ENCODE measurements around the gene PLK3. TPM values are rescaled to one million over a fixed set of nuclear protein-coding genes. Genes with fewer than 3 reads are reported as not detected.

The PLK3 gene
- total RNA-seq, 2 donors from 2014 or later: 20.8 to 29.7 TPM

DNA sequence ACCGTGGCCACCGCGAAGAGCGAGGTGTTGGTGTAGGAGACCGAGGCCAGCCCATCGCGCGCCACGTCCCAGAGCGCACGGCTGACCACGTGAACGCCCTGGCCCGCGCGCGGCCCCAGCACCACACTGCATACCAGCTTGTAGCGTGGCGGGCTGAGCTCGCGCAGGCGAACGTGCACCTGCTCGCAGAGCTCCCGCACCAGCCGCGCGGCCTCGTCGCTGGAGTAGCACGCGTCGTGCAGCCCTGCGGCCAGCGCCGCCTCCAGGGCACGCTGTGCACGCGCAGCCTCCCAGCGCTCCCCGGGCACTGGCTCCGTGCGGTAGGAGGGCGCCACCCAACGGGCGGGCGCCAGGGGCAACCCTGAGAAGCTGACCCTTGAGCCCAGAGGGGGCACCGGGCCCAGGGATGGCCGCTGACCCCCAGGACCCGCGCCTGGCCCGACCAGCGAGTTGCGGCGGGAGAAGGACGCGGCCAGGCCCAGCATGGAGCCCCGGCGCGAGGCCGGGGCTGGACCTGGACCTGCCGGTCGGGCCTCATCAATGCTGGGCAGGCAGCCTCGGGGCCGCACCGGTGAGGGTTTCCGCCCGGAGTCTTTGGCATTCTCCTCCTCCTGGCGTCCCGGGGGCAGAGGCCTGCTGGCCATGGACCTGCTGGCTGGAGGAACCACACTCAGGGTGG lies 6.0 kb downstream of the PLK3 start:
- H3K4me1 ChIP-seq: peaks cover 77% of the 10 kb centered on the region
- H3K36me3 ChIP-seq (replicated peaks in 1 of 2; ENCODE audit: insufficient read depth in 1 of 2, low read depth in 2 of 2): no peaks in the 10 kb centered on the region
- H3K27ac ChIP-seq: peak overlapping the region; percentile 91 to 99 (median 98)
- no peaks in the 10 kb centered on the region for H3K9me3 ChIP-seq
- intact Hi-C loops (cut with DNase I): no loop called here
- ATAC-seq: no peak
- 91 to 97% methylated on average over 17 to 48 of the region's 70 CpGs for WGBS, 2 donors
- peak in 1 of 4 donors; percentile 2 for DNase-seq
- H3K4me3 ChIP-seq: no peak overlapping the region
- TF ChIP-seq CTCF (IDR thresholded peaks at IDR 0.05) (no peak), POLR2A (IDR thresholded peaks at IDR 0.05) (no peak)
- no peaks in the 10 kb centered on the region for H3K27me3 ChIP-seq

- H3K4me3 ChIP-seq: no peak within 1 kb of the TSS
- no peaks in the 10 kb centered on the region for H3K9me3 ChIP-seq
- WGBS, 2 donors: 25 to 37% methylated on average over 4 to 7 of the region's 7 CpGs
- ATAC-seq: peak; percentile 0
- intact Hi-C loops (cut with DNase I): no loop called here
- no peaks in the 10 kb centered on the region for H3K27me3 ChIP-seq
- TF ChIP-seq POLR2A (IDR thresholded peaks at IDR 0.05) (peak; percentile 93 to 99 (median 97)), CTCF (IDR thresholded peaks at IDR 0.05) (no peak)
- no peaks in the 10 kb centered on the region for H3K36me3 ChIP-seq (replicated peaks in 1 of 2; ENCODE audit: insufficient read depth in 1 of 2, low read depth in 2 of 2)
- peak within 1 kb of the TSS; percentile 91 to 99 (median 98) for H3K27ac ChIP-seq
- DNase-seq: peak in 2 of 4 donors; percentile 20 to 40
- H3K4me1 ChIP-seq: peaks cover 70% of the 10 kb centered on the region
Measured at GRCh38 chr1:44806704-44807363, 6.7 kb downstream of the PLK3 start, which contains the start of gene DYNLT4. DYNLT4 (minus strand) TSS chr1:44807351; CDS start chr1:44806668, 683 bp downstream.

- Histone ChIP-seq H3K27me3 (no peaks in the 10 kb centered on the region), H3K27ac (peak overlapping the region; percentile 91 to 99 (median 98)), H3K4me3 (no peak overlapping the region), H3K36me3 (replicated peaks in 1 of 2; ENCODE audit: insufficient read depth in 1 of 2, low read depth in 2 of 2) (no peaks in the 10 kb centered on the region), H3K4me1 (peaks cover 64% of the 10 kb centered on the region), H3K9me3 (no peaks in the 10 kb centered on the region)
- intact Hi-C loops (cut with DNase I): no loop called here
- WGBS, 2 donors: 0 to 7% methylated on average over 5 to 16 of the region's 16 CpGs
- peak; percentile 95 to 98 (median 97) for DNase-seq
- TF ChIP-seq CTCF (IDR thresholded peaks at IDR 0.05) (no peak), POLR2A (IDR thresholded peaks at IDR 0.05) (peak in 2 of 3 donors; percentile 57 to 63)
- ATAC-seq: peak; percentile 91
Measured at GRCh38 chr1:44807364-44808062, 7.3 kb downstream of the PLK3 start.

DNA sequence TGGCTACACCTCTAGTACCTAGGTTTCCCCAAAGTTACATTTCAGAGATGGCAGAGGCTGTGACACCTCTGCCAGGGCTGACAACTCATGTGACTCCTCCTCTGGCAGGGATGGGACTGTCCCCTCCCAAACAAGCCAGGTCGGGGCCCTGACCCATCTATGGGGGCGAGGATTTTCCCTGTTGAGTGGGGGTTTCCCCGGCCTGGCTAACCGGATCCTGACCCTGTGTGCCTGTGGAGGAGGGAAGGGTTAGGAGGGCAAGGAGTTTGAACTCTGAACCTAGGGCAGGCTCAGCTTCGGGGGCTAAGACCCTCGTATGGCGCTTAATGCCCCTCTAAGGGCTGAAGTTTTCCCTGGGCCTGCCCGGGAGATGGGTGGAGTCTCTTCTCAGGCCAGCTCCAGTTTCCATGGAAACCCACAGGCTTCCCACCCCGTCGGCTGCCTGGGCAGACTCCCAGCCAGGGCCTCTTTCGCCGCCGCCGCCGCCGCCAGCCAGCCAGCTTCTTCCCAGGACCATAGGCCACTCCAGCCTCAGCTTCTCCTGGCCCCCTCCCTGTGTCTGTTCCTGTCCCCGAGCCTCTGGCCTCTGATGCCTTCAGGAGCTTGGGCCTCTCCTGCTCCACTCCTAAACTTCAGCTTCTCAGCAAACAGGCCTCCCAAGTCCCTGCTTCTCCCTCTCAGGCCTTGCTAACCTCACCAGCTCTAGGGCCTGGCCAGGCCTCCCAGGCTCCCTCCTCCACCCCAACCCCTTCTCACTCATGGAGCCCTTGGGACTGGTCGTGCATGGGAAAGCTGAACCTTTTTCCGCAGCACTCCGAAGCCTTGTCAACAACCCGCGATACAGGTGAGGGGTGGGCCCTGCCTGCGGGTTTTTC lies 8.1 kb downstream of the PLK3 start, which contains the start of gene BTBD19:
Gene BTBD19 (plus strand): TSS at position 461 of the 875 bp plus-strand sequence. CDS start 298 bp downstream, at position 759.
- no peak for TF ChIP-seq POLR2A (IDR thresholded peaks at IDR 0.05)
- no peak for TF ChIP-seq CTCF (IDR thresholded peaks at IDR 0.05)
- DNase-seq (peak; percentile 67 to 82 (median 70)), ATAC-seq (peak; percentile 7)
- Histone ChIP-seq H3K9me3 (no peaks in the 10 kb centered on the region), H3K4me3 (no peak within 1 kb of the TSS), H3K27me3 (no peaks in the 10 kb centered on the region), H3K36me3 (replicated peaks in 1 of 2; ENCODE audit: insufficient read depth in 1 of 2, low read depth in 2 of 2) (no peaks in the 10 kb centered on the region), H3K27ac (peak within 1 kb of the TSS; percentile 91 to 99 (median 98)), H3K4me1 (peaks cover 64% of the 10 kb centered on the region)
- 38 to 56% methylated on average over 19 to 23 of the region's 23 CpGs for WGBS, 2 donors
- intact Hi-C loops (cut with DNase I): no loop called here

Measured in body of pancreas (tissue), 4 donors.